ENCODE measurements around the gene LILRB1. TPM values are rescaled to one million over a fixed set of nuclear protein-coding genes. Genes with fewer than 3 reads are reported as not detected.

LILRB1 gene
- polyA plus RNA-seq, 1 of the 3 experiments (the other 2 are of a cell fraction), result not detected

- TF ChIP-seq FOSL2 (IDR thresholded peaks at IDR 0.05; ENCODE audit: borderline replicate concordance, low read depth) (no peak), RXRA (IDR thresholded peaks at IDR 0.05; ENCODE audit: borderline replicate concordance, low read depth) (no peak), FOXM1 (IDR thresholded peaks at IDR 0.05; ENCODE audit: low read depth) (no peak), YY1 (IDR thresholded peaks at IDR 0.05; ENCODE audit: low read depth) (no peak)
- TF ChIP-seq, protein P1, sequence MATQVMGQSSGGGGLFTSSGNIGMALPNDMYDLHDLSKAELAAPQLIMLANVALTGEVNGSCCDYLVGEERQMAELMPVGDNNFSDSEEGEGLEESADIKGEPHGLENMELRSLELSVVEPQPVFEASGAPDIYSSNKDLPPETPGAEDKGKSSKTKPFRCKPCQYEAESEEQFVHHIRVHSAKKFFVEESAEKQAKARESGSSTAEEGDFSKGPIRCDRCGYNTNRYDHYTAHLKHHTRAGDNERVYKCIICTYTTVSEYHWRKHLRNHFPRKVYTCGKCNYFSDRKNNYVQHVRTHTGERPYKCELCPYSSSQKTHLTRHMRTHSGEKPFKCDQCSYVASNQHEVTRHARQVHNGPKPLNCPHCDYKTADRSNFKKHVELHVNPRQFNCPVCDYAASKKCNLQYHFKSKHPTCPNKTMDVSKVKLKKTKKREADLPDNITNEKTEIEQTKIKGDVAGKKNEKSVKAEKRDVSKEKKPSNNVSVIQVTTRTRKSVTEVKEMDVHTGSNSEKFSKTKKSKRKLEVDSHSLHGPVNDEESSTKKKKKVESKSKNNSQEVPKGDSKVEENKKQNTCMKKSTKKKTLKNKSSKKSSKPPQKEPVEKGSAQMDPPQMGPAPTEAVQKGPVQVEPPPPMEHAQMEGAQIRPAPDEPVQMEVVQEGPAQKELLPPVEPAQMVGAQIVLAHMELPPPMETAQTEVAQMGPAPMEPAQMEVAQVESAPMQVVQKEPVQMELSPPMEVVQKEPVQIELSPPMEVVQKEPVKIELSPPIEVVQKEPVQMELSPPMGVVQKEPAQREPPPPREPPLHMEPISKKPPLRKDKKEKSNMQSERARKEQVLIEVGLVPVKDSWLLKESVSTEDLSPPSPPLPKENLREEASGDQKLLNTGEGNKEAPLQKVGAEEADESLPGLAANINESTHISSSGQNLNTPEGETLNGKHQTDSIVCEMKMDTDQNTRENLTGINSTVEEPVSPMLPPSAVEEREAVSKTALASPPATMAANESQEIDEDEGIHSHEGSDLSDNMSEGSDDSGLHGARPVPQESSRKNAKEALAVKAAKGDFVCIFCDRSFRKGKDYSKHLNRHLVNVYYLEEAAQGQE (IDR thresholded peaks at IDR 0.05; ENCODE audit: low read depth, low read length), result no peak
- TF ChIP-seq, protein P2, sequence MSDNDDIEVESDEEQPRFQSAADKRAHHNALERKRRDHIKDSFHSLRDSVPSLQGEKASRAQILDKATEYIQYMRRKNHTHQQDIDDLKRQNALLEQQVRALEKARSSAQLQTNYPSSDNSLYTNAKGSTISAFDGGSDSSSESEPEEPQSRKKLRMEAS (IDR thresholded peaks at IDR 0.05; ENCODE audit: low read depth), result no peak
These were observed 19.9 kb downstream of the LILRB1 start (continued) for GRCh38 chr19:54650108-54650655.

- Histone ChIP-seq H3K9me3 (no peaks in the 10 kb centered on the region), H2AFZ (ENCODE audit: low read depth) (no peak overlapping the region), H3K27me3 (ENCODE audit: insufficient read depth) (peaks cover 29% of the 10 kb centered on the region; the same call in 1 of the 2 replicates), H3K27ac (ENCODE audit: low read depth in 2 of 2, low read length in 1 of 2) (no peak overlapping the region), H4K20me1 (ENCODE audit: insufficient read depth) (no peaks in the 10 kb centered on the region), H3K4me3 (ENCODE audit: low read depth in 2 of 2, low read length in 1 of 2) (no peak overlapping the region), H3K36me3 (replicated peaks in 1 of 2; ENCODE audit: control insufficient read depth in 1 of 2, insufficient read depth in 2 of 2, low read length in 1 of 2) (no peaks in the 10 kb centered on the region), H3K9ac (no peak overlapping the region), H3F3A (replicated peaks; ENCODE audit: insufficient read depth) (no peaks in the 10 kb centered on the region), H3K4me2 (no peak overlapping the region), H3K4me1 (ENCODE audit: control insufficient read depth in 1 of 2, insufficient read depth in 2 of 2, low read depth in 1 of 2, low read length in 1 of 2) (no peaks in the 10 kb centered on the region), H3K9me2 (no peaks in the 10 kb centered on the region), H3K79me2 (ENCODE audit: insufficient read depth) (no peaks in the 10 kb centered on the region)
- peak; percentile 41 for DNase-seq
- POLR2A ChIA-PET, result no interaction called here
- CTCF ChIA-PET, result interaction anchor here (0.7 to 6.2 kb wide), 10 partner anchors 10 to 765 kb away, joined by 3 to 48 read pairs (median 4); partner anchors contain the start of genes LILRB1 and LILRB4
- WGBS (ENCODE audit: low lambda C conversion rate), result 2% methylated on average over 6 of the region's 6 CpGs
- TF ChIP-seq, protein P3, sequence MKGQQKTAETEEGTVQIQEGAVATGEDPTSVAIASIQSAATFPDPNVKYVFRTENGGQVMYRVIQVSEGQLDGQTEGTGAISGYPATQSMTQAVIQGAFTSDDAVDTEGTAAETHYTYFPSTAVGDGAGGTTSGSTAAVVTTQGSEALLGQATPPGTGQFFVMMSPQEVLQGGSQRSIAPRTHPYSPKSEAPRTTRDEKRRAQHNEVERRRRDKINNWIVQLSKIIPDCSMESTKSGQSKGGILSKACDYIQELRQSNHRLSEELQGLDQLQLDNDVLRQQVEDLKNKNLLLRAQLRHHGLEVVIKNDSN (IDR thresholded peaks at IDR 0.05; ENCODE audit: borderline replicate concordance, low read depth), result no peak
- TF ChIP-seq RAD21 (IDR thresholded peaks at IDR 0.05; ENCODE audit: low read length), result peak; percentile 47; the same call in 1 of the 2 replicates
- TF ChIP-seq, protein P4, sequence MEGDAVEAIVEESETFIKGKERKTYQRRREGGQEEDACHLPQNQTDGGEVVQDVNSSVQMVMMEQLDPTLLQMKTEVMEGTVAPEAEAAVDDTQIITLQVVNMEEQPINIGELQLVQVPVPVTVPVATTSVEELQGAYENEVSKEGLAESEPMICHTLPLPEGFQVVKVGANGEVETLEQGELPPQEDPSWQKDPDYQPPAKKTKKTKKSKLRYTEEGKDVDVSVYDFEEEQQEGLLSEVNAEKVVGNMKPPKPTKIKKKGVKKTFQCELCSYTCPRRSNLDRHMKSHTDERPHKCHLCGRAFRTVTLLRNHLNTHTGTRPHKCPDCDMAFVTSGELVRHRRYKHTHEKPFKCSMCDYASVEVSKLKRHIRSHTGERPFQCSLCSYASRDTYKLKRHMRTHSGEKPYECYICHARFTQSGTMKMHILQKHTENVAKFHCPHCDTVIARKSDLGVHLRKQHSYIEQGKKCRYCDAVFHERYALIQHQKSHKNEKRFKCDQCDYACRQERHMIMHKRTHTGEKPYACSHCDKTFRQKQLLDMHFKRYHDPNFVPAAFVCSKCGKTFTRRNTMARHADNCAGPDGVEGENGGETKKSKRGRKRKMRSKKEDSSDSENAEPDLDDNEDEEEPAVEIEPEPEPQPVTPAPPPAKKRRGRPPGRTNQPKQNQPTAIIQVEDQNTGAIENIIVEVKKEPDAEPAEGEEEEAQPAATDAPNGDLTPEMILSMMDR (IDR thresholded peaks at IDR 0.05), result peak; percentile 73
- no peak for TF ChIP-seq JUND (IDR thresholded peaks at IDR 0.05)
These were observed 23.0 kb downstream of the LILRB1 start for GRCh38 chr19:54653181-54653809.

Data from SK-N-SH (cell line).